Activated T-cell treated with anti-CD3 and anti-CD28 coated beads, Interleukin-2, amount 50 U/mL, for 4 hours (primary cell): ENCODE measurements around the gene SIRPA. TPM values are rescaled to one million over a fixed set of nuclear protein-coding genes. Genes with fewer than 3 reads are reported as not detected.

Experiments used
- ATAC-seq, 2 donors: fragments of 200-7000 bp; cut with Tn5 transposase; one replicate each; pipeline ENCODE4 v1.10.0; 2021
- DNase-seq: peaks from one replicate; pipeline ENCODE4 v3.0.0-alpha.2; 2020
- H3K27me3 Mint-ChIP-seq: one replicate; pipeline ENCODE4 v1.8.0; 2021; ENCODE audit warnings: low read depth, mixed read lengths
- H3K36me3 Mint-ChIP-seq: one replicate; pipeline ENCODE4 v1.8.0; 2022; ENCODE audit warnings: mixed read lengths; ENCODE audit not compliant: insufficient read depth
- H3K4me1 Mint-ChIP-seq: one replicate; pipeline ENCODE4 v1.8.0; 2021; ENCODE audit warnings: low read depth, mixed read lengths
- H3K4me3 Mint-ChIP-seq: one replicate; pipeline ENCODE4 v1.8.0; 2021; ENCODE audit warnings: mild to moderate bottlenecking, moderate library complexity, mixed read lengths
- H3K9me3 Mint-ChIP-seq: one replicate; pipeline ENCODE4 v1.8.0; 2021; ENCODE audit warnings: mixed read lengths
- total RNA-seq, 3 donors: library from RNA; stranded (reverse); gene quantifications; one replicate each; pipeline ENCODE4 v1.2.1, GENCODE V29; 2021

Gene SIRPA
- total RNA-seq, 3 donors from 2014 or later, result 0.26 to 0.84 (median 0.33) TPM

DNA sequence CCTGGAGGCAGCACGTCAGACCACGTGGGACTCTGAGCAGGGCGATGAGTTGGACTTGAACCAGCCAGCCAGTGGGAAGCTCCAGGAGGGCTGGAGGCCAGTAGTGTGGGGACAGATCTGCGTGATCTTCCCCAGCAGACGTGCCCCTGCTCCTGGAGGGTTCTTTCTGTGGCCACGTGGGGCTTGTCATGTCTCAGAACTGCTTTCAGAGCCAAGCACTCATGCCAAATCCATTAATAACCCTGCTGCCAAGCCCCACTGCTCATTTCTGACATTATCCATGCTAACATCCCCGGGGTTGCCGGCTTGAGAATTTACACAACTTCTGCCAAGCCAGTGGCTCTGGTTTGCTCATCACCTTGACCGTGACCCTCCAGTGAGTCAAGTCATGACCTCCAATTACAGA is 38.3 kb downstream of the SIRPA start:
- H3K27me3 Mint-ChIP-seq, result peaks cover 35% of the 10 kb centered on the region
- no peaks in the 10 kb centered on the region for H3K9me3 Mint-ChIP-seq
- no peaks in the 10 kb centered on the region for H3K4me1 Mint-ChIP-seq
- no peak overlapping the region for H3K4me3 Mint-ChIP-seq
- H3K36me3 Mint-ChIP-seq, result no peaks in the 10 kb centered on the region
- DNase-seq (no peak), ATAC-seq (no peak)

DNA sequence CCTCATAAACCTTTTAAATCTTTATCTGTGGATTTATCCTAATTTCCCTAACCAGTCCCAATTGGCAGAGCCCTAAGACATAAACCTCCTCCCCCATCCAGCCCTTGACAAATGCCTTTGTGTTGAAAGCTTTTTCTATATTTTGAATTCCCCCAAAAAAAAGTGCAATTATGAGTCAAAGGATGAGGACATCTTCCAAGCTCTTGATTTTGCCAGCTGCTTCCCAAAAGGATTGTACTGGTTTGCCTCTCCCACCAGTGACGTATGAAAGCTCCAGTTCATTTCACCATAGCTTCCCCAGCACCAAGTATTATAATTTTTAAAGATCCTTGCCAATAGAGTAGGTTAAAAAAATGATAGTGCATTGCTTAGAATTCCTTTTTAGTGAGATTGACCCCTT is 38.9 kb downstream of the SIRPA start:
- peaks cover 30% of the 10 kb centered on the region for H3K27me3 Mint-ChIP-seq
- DNase-seq (no peak), ATAC-seq (no peak)
- H3K4me1 Mint-ChIP-seq, result no peaks in the 10 kb centered on the region
- H3K9me3 Mint-ChIP-seq, result no peaks in the 10 kb centered on the region
- H3K4me3 Mint-ChIP-seq, result no peak overlapping the region
- H3K36me3 Mint-ChIP-seq, result no peaks in the 10 kb centered on the region

DNA sequence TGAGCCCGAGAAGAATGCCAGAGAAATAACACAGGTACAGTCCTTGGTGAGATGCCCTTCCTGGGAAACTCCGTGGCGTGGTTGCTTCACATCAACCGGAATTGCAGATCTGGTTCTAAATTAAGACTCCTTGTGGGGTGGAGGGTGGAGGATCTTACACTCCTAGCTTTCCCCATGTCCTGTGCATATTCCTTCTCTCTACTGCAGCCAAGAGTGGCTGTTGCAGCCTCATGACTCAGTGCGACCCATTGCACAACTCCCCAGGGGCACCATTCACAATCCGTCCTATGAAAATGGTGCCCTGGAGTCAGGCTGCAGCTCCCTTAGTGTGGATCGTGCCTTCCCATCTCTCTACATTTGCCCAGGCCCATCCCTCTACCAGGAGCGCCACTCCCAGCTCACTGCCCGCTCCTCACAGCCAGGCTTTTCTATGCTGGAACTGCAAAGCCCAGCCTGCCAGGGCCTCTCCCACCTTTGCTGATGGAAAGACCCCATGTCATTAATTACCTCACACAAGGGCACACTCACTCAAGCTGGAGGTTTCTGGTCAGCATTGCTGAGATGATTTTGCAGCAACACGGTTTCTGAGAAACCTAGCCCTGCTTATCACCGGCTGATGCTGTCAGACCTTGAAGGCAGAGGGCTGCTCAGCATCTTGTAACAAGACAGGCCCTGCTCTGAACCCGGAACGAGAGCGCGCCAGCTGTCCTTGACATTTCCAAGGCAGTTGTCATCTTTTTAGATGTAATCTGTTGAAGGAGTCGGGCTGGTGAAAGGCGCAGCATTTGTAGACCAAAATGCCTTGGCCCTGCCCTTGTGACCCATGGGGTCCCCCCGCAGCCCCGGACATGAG is 39.7 kb downstream of the SIRPA start:
- ATAC-seq (no peak), DNase-seq (no peak)
- H3K4me3 Mint-ChIP-seq, result no peak overlapping the region
- no peaks in the 10 kb centered on the region for H3K4me1 Mint-ChIP-seq
- no peaks in the 10 kb centered on the region for H3K9me3 Mint-ChIP-seq
- no peaks in the 10 kb centered on the region for H3K36me3 Mint-ChIP-seq
- H3K27me3 Mint-ChIP-seq, result peaks cover 25% of the 10 kb centered on the region

DNA sequence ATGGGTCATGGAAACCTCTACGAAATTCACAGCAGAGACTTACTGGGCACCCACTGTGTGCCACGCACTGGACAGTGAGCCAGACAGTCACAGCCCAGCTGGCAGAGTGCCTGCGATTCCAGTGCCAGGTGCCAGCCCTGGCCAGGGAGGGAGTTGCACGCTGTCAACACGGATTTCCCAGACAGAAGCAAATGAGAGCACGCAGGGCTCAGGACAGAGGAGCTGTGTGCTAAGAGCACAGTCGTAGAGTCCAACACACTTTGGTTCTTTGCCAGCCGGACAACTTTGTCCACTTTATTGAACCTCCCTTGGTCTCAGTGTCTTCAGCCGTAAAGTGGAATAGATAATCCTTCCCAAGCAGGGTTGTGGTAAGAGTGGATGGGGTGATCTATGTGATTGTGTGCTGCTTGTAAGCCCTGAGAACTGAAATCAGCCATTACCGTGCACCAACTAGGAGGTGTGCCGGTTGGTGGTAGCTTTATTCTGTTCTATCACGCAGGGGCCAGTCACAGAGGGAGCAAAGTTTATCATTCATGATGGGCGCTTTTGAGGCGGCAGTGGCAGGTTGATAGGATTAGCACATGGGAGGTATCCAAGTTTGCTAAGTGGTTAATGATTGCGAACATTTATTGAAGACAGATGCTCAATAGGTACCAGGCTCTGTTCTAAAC is 40.6 kb downstream of the SIRPA start:
- peaks cover 23% of the 10 kb centered on the region for H3K27me3 Mint-ChIP-seq
- H3K4me1 Mint-ChIP-seq, result no peaks in the 10 kb centered on the region
- no peaks in the 10 kb centered on the region for H3K36me3 Mint-ChIP-seq
- no peak overlapping the region for H3K4me3 Mint-ChIP-seq
- no peaks in the 10 kb centered on the region for H3K9me3 Mint-ChIP-seq
- DNase-seq (no peak), ATAC-seq (no peak)

DNA sequence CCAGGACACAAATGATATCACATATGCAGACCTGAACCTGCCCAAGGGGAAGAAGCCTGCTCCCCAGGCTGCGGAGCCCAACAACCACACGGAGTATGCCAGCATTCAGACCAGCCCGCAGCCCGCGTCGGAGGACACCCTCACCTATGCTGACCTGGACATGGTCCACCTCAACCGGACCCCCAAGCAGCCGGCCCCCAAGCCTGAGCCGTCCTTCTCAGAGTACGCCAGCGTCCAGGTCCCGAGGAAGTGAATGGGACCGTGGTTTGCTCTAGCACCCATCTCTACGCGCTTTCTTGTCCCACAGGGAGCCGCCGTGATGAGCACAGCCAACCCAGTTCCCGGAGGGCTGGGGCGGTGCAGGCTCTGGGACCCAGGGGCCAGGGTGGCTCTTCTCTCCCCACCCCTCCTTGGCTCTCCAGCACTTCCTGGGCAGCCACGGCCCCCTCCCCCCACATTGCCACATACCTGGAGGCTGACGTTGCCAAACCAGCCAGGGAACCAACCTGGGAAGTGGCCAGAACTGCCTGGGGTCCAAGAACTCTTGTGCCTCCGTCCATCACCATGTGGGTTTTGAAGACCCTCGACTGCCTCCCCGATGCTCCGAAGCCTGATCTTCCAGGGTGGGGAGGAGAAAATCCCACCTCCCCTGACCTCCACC is 42.2 kb downstream of the SIRPA start:
- Mint-ChIP-seq H3K4me1 (no peaks in the 10 kb centered on the region), H3K36me3 (no peaks in the 10 kb centered on the region), H3K9me3 (no peaks in the 10 kb centered on the region), H3K27me3 (peaks cover 15% of the 10 kb centered on the region), H3K4me3 (no peak overlapping the region)
- DNase-seq (no peak), ATAC-seq (no peak)

DNA sequence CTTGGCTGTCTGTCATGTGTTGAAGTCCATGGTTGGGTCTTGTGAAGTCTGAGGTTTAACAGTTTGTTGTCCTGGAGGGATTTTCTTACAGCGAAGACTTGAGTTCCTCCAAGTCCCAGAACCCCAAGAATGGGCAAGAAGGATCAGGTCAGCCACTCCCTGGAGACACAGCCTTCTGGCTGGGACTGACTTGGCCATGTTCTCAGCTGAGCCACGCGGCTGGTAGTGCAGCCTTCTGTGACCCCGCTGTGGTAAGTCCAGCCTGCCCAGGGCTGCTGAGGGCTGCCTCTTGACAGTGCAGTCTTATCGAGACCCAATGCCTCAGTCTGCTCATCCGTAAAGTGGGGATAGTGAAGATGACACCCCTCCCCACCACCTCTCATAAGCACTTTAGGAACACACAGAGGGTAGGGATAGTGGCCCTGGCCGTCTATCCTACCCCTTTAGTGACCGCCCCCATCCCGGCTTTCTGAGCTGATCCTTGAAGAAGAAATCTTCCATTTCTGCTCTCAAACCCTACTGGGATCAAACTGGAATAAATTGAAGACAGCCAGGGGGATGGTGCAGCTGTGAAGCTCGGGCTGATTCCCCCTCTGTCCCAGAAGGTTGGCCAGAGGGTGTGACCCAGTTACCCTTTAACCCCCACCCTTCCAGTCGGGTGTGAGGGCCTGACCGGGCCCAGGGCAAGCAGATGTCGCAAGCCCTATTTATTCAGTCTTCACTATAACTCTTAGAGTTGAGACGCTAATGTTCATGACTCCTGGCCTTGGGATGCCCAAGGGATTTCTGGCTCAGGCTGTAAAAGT is 43.5 kb downstream of the SIRPA start:
- Mint-ChIP-seq H3K27me3 (peaks cover 17% of the 10 kb centered on the region), H3K36me3 (no peaks in the 10 kb centered on the region), H3K9me3 (no peaks in the 10 kb centered on the region), H3K4me3 (no peak overlapping the region), H3K4me1 (no peaks in the 10 kb centered on the region)
- no peak for DNase-seq
- ATAC-seq, result no peak

DNA sequence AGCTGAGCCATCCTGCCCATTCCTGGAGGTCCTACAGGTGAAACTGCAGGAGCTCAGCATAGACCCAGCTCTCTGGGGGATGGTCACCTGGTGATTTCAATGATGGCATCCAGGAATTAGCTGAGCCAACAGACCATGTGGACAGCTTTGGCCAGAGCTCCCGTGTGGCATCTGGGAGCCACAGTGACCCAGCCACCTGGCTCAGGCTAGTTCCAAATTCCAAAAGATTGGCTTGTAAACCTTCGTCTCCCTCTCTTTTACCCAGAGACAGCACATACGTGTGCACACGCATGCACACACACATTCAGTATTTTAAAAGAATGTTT is 44.0 kb downstream of the SIRPA start:
- H3K4me3 Mint-ChIP-seq, result no peak overlapping the region
- no peak for DNase-seq
- H3K4me1 Mint-ChIP-seq, result no peaks in the 10 kb centered on the region
- no peaks in the 10 kb centered on the region for H3K9me3 Mint-ChIP-seq
- peaks cover 18% of the 10 kb centered on the region for H3K27me3 Mint-ChIP-seq
- no peak for ATAC-seq
- no peaks in the 10 kb centered on the region for H3K36me3 Mint-ChIP-seq

DNA sequence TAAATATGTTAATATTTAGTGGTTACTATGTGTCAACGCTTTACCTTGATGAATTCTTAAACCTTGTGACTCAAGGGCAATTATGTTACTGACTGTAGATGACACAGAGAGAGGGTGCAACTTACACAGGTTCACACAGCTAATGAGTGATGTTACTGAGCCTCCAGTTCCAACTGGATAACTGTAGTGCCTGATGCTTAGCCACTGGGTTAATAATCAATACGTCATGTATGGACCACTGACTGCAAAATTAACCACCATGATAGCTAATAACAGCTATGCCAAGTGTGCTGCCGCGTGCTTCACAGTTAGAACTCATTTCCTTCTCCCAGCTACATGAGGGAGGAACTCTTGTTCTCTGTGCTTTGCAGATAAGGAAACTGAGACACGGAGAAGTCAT is 45.4 kb downstream of the SIRPA start:
- H3K27me3 Mint-ChIP-seq, result peaks cover 23% of the 10 kb centered on the region
- ATAC-seq, result no peak

DNA sequence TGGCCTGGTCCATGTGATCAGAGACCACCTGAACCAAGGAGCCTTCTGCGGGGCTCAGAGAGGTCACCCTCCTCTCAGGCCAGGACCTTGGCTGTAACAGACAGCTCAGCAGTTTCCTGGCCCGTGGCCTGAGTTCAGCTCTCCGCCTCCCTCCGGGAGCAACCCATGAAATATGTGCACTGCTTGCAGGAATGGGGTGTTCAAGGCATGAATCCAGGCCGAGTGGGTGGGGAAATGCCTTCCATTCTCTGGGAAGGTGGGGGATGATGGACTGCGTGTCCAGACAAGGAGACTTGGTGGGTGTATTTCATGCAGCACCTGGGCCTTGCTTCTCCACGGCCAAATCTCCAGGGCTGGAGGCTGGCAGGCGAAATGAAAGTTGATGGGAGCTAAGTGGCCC is 46.0 kb downstream of the SIRPA start:
- ATAC-seq, result no peak
- no peaks in the 10 kb centered on the region for H3K9me3 Mint-ChIP-seq
- no peaks in the 10 kb centered on the region for H3K36me3 Mint-ChIP-seq
- H3K27me3 Mint-ChIP-seq, result peaks cover 23% of the 10 kb centered on the region
- no peaks in the 10 kb centered on the region for H3K4me1 Mint-ChIP-seq
- H3K4me3 Mint-ChIP-seq, result no peak overlapping the region
- DNase-seq, result no peak

More for the DNA sequence above, 45.4 kb downstream of the SIRPA start:
- Mint-ChIP-seq H3K4me1 (no peaks in the 10 kb centered on the region), H3K36me3 (no peaks in the 10 kb centered on the region), H3K9me3 (no peaks in the 10 kb centered on the region), H3K4me3 (no peak overlapping the region)
- no peak for DNase-seq

DNA sequence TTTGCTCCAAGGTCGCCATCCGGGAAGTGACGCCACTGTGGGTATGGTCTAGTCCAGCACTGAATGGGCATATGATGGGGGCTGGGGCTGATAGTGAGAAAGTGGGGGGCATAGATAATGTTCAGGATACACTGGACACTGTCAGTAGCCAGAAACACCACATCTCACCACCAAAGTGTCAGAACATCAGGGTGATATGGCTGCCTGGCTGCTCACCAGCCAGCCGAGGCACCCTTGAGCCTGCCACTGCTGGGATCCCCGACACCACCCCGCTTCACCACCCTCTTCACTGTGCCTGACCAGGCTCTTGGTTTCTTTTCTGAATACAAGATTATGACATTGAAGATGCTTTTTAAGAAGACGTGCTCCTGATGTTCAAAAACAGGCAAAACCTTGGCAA is 46.9 kb downstream of the SIRPA start:
- Mint-ChIP-seq H3K36me3 (no peaks in the 10 kb centered on the region), H3K27me3 (peaks cover 26% of the 10 kb centered on the region), H3K9me3 (no peaks in the 10 kb centered on the region), H3K4me1 (no peaks in the 10 kb centered on the region), H3K4me3 (no peak overlapping the region)
- no peak for ATAC-seq
- DNase-seq, result no peak

DNA sequence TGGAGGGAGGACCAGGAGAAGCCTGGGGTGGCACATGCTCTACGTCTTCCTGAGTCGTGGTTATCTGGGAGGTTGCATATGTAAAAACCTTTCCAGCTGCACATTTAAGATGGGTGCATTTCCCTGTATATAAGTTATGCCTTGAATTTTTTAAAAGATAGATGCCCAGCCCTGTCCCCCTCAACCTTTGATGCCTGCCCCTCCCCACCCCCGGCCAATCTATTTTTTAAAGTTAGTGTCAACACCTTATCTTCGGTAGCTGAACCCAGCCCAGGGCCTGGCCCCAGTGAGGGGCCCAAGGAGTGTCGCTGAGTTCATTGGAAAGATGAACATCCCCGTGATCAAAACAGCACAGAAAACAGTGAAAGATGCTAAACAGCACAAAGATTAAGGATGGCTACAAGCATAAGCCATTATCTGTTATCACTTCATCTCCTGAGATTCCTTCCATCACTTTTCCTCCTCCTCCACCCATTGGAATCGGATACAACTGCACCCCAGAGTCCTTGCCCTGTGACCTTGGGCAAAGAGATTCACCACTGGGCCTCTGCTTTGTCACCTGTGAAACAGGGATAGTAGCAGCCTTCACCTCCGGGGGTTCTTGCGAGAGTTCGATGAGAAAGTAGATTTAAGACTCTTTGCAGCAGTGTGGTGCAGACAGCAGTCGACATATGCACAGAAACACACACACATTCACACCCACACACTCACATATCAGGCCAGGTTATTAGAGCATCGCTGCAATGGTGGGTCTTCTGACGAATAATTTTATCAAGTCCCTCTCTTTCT is 47.5 kb downstream of the SIRPA start:
- no peak overlapping the region for H3K4me3 Mint-ChIP-seq
- ATAC-seq, result no peak

DNA sequence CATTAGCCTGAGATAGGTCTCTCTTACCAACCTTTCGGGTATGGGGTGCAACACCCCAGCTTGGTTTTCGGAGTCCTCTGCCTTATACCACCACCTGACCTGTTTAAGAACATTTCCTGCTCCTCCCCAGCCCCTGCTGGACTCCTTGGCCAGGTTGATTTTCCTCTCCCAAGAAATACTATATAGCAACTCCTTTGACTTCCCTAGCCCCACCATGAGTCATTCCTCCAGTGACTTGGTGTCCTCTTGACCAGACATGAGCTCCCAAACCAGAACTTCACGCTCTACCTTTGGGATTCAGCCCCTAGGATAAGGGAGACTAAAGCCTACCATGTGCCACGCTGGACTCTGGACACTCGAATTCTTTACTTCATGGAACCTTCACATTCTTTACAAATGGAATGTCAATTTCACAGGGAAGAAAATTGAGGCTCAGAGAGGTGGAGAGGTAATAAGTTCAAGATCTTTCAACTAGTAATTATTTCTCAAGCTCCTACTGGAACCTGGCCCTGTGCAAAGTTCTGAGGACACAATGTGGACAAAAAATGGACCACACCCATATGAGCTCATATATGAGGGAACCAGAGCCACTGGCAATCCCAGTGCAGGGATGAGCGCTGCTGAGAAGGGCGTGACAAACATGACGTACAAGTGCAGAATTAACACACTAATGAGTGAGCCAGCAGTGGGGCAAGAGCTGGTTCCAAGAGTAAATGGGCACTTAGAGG is 48.2 kb downstream of the SIRPA start:
- Mint-ChIP-seq H3K4me1 (no peaks in the 10 kb centered on the region), H3K27me3 (peaks cover 33% of the 10 kb centered on the region), H3K9me3 (no peaks in the 10 kb centered on the region), H3K4me3 (no peak overlapping the region), H3K36me3 (no peaks in the 10 kb centered on the region)
- no peak for DNase-seq
- ATAC-seq, result no peak

More for the DNA sequence above, 47.5 kb downstream of the SIRPA start:
- no peak for DNase-seq
- no peaks in the 10 kb centered on the region for H3K9me3 Mint-ChIP-seq
- H3K4me1 Mint-ChIP-seq, result no peaks in the 10 kb centered on the region
- no peaks in the 10 kb centered on the region for H3K36me3 Mint-ChIP-seq
- peaks cover 27% of the 10 kb centered on the region for H3K27me3 Mint-ChIP-seq

DNA sequence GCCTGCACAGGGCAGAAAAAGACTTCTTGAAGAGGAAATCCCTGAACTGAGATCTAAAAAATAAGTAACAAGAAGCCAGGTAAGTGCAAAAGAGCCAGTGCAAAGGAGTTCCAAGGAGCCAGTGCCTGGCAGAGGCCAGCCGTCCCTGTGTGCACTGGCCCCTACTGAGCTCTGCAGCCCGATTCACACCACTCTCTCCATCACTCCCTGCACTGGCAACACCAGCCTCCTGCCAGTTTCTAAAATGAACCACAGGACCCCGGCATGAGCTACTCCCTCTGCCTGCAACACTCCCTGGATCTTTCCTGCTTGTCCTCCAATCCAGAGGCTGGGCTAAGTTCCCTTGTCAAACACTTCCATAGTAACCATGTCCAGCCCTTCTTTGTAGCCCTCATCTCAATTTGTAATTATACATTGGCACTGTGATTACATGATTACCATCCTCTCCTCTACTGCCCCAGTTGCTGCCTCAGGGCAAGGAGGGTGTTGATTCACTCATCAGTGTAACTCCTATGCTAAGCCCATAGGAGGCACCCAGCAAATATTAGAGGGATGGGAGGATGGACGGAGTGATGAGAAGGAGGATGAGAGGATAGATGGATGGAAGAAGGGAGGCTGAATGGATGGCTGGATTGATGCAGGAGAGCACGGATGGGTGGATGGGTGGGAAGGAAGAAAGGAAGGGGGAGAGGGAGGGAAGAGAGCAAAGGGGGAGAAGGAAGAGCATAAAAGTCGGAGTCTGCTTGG is 49.3 kb downstream of the SIRPA start:
- ATAC-seq, result no peak
- H3K27me3 Mint-ChIP-seq, result peaks cover 37% of the 10 kb centered on the region
- H3K9me3 Mint-ChIP-seq, result no peaks in the 10 kb centered on the region

More for the DNA sequence above, 49.3 kb downstream of the SIRPA start:
- no peak overlapping the region for H3K4me3 Mint-ChIP-seq
- DNase-seq, result no peak
- no peaks in the 10 kb centered on the region for H3K4me1 Mint-ChIP-seq
- no peaks in the 10 kb centered on the region for H3K36me3 Mint-ChIP-seq
